Erythroblast (primary cell): ENCODE results near the gene XYLT2.
"Not testable (repeated sequence)": the region's sequence is repeated elsewhere in the genome, so short reads cannot be mapped to it uniquely, and the experiment has no call there.

Source experiments
- GATA1 ChIP-seq: IDR thresholded peaks from 2 replicates; pipeline ENCODE4 v1.6.1; 2011; ENCODE audit warnings: low read depth, mild to moderate bottlenecking, control low read depth, low read length, moderate library complexity
- POLR2A ChIP-seq: IDR thresholded peaks from 2 replicates; pipeline ENCODE4 v1.6.1; 2011; ENCODE audit warnings: mild to moderate bottlenecking, low read length

- TF ChIP-seq POLR2A, GATA1: not testable (repeated sequence)
Measured at GRCh38 chr17:50333291-50334057, 12.5 kb upstream of the XYLT2 start.
